ENCODE data around the gene CD200R1.

The CD200R1 gene, protein sequence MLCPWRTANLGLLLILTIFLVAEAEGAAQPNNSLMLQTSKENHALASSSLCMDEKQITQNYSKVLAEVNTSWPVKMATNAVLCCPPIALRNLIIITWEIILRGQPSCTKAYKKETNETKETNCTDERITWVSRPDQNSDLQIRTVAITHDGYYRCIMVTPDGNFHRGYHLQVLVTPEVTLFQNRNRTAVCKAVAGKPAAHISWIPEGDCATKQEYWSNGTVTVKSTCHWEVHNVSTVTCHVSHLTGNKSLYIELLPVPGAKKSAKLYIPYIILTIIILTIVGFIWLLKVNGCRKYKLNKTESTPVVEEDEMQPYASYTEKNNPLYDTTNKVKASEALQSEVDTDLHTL

DNA sequence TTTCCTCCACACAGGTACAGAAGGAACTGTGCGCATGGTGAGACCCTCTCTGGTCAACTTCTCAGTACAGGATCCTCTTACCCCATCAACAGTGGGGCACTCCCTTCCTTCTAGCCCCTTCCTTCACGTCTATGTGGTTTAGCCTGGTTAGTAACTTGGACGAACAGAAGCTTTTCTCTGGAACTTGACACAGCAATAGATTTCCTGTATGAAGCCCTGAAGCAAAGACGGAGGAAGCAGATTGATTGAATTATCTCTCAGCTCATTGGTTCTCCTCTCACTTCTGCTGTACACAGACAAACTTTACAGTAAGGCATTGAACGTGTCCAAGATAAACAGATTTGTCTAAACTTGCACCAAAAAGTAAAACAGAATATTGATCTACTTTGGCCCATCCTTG lies at the start of gene CD200R1:
CD200R1 (minus strand) TSS at position 210 of the 400 bp plus-strand sequence. CDS start 246 bp downstream, outside the sequence.
- no peak for DNase-seq

DNA sequence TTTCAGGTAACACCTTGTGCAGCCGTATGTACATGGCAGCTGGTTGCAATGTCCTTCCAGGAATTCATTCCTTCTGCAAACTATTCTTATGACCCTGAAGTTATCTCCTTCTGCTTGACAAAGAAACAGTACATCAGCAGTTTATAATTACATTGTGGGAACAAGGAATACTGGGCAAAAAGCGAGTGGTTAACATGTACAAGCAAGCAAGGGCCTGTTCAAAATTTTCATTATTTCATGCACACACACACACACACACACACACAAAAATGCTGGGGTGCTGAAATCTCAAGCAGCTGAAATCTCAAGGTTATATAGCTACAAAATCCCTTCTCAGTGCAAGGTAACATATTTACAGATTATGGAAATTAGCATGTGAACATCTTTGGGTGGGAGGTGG lies 46.6 kb upstream of the CD200R1 start:
- no peak for DNase-seq

DNA sequence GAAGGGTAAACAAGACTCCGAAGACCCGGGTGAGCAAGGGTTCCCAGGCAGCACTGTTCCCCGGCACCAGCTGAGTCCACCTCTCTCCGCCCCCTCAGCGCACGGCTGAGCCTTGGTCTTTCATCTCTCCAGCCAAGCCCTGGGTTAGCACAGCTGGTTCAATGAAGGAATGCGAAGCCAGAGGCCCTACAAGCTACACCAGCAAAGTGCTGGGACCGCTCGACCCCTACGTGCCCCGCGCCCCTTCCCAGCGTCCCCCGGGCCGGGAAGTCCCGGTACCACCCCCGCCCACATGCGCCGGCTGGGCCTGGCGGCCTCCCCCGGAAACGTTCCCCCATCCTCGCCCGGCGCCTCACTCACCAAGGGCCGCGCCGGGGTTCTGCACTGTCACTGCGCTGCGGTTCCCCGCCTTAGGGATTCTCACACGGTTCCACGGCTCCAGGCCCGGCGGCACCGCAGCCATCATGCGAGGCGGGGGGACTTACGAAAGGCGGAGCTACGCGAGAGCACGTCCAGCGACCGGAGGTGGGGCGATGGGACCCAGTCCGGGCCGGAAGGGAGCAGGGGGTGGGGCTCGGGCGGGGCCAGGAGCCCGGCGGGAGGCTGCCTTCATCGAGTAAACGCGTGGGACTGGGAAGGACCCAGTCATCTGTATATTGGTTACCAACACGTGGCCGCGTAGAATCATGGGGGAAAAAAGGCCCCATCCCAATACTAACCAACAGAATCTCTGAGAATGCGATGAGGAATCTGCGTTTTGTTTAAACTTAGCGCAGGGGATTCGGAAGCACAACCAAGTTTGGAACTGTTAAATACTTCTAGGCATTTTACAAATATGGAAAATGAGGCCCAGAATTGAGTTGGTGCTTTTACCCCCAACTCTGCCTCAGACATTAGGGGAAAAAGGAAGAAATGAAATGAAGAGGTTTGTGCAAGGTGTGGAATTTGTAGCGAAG lies 44.6 kb upstream of the CD200R1 start:
- peak; percentile 89 for DNase-seq

DNA sequence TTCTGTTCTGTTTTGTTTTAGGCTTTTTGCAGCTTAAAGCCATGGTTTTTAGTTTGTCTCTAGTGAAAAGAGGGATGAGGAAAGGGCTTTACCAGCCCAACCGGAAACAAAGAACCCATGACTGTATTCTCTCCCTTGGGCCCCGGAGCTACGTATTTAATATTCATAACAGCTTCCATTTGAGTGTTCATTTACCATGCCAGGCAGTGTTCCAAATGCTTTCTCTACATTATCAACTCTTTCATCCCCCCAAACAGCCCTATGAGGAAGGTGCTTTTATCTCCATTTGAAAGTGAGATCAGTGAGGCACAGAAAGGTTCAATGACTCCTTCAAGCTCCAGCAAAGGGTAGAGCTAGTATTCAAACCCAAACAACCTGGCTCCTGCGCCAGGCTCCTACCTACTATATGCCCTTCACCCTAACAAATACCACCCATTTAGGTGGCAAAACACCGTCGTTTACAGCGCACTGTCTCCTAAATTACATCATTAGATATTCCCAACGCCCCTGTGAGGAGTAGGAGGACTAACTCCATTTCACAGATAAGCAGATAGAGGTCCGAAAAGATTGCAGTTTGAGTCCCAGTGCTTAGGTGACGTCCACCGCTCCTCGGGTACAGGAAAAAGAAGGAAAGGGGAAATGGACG lies 43.8 kb upstream of the CD200R1 start:
- peak; percentile 26 for DNase-seq

DNA sequence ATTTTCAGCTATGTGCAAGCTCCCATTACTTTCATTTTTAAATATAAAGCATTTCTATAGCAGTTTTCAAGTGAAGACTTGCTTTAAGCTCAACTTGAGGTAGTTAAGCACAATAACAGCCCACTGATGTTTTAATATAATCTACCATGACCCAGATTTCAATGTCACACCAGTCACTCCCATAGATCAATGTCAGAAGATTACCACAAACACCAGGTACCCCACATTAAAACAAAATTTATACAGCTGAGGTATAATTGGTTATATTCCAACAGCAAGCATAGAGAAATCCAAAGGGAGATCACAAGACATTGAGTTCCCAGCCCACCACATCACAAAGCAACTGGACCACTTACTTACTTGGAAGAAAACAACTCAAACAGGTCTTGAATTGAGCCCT lies 38.7 kb upstream of the CD200R1 start:
- DNase-seq: no peak

DNA sequence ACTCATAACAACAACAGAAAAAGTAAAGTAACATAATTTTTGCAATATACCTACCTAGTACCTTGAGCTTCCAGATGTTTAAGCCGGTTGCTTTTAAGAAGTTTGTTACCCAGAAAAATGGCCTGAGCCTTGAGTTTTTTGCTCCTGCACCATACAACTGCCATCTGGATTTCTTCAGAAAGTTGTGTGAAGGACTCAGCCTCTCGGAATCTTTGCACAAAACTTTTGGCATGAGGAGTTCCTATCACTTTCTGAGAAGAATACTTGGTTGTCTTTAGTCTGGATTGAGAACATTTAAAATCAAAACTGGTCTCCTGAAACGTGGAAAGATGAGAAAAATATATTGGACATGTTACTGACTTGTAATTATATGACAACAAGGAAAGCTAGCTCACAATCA lies 33.2 kb upstream of the CD200R1 start:
- DNase-seq: no peak

DNA sequence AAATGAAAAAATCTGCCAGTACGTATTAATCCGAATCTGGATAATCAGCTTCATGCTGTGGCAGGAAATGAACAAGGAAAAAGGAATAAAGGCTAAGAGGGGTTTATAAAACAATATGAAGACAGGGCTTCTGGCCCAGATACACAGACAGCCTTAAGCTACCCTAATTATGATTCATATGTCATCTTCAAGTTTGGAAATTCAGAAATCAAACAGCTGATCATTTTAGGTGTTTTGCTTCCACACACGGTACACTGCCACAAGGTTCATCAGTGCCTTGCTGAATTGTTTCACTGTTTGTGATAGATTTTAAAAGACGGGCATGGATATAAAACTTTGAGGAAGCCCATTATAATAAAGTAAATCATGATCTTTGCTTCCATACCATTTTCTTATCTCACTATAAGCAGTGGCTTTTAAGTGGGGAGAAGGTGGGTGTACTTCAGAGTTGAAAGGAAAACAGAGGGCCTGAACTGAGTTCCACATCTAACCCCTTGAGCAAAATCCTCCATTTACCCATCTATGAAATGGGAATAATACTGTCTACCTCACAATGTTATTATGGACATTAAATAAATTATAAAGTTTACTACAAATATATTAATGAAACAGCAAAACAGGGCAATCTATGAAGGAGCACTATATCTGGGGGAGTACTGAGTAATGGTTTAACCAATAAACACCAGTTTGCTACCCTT lies 31.6 kb upstream of the CD200R1 start:
- no peak for DNase-seq

DNA sequence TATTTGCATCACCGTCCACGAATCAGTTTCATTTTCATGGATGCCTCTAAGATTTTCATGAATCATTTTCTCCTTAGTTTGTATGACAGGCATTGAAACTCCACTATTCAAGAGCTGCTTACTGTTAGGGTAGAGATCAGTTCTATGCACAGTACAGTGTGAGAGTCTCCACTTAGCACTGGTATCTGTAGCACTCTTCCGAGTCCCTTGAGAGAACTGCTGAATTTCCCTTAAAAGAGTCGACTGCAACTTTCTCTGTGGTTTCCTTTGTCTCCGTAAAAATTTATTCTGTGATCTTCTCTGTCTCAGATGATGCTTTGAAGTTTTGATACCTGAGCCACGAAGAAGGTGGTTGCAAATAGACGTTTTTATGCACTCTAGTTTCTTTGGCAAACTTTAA lies 30.7 kb upstream of the CD200R1 start:
- DNase-seq: no peak

DNA sequence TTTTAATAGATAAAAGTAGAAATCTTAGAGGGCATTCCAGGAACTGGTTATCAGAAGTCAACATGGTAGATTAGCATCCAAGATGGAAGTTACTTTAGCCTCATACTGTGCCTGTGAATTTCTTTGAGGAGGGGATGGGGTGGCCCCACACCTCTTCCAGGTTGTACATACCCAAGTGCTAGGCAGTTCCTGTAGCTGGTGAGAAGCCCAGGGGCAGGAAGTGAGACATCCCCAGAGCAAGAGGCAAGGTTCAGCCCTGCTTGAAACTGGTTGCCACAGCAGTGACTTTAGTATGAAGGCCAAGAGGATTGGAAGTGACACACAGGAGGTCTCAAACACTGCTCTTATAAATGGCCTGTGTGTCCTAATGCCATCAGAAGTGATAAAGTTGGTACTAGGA lies 27.8 kb upstream of the CD200R1 start:
- peak; percentile 32 for DNase-seq

DNA sequence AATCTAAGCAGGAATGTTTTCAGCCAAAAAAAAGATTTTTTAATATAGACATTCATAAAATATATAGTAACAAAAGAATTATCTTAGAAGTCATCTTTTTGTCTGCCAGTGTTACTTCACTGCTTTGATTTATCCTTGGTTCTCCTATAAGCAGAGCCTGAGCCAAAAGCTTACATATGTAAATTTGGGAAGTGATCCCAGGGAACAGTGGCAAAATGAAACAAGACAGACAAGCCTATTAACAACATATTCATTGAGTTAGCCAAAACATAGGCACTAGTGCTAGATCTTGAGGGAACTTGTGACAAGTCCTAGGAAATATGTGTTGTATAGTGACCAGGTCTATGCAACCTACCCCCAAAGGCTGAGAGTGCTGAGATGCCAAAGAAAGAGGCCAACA lies 27.1 kb upstream of the CD200R1 start:
- no peak for DNase-seq

DNA sequence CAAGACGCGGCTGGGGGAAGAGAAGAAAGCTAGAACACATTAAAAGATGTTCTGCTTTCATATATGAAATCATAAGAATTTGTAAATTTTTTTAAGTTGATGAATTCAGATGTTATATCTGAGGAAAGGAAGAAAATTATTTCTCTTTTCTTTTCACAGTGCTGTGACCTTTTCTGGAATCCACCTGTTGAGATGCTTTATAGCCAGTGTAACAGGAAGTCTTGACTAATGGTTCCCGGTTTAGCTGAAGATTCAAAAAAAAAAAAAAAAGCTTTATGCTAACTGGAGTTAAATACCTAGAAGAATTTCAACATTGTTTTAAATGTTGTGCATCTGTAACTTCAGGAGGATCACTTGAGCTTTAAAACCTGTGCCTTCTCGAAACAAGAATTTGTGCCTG lies 25.8 kb upstream of the CD200R1 start:
- DNase-seq: no peak

DNA sequence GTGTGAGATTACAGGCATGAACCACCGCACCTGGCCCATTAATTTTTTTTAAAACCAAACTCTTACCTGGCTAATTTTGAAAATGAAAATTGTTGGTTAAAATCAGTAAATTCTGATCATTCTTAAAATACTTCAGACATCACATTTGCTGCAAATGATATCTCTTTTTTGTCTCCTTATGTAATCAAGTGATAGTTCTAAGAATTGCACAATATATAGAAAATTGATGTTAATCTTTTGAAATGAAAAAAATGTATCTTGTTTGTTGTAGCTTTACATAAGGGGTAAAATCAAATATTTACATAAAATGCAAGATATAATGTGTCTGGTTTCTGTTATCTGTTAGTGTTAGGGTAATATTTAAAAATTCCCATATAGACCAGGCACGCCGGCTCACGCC lies 20.9 kb upstream of the CD200R1 start:
- no peak for DNase-seq

DNA sequence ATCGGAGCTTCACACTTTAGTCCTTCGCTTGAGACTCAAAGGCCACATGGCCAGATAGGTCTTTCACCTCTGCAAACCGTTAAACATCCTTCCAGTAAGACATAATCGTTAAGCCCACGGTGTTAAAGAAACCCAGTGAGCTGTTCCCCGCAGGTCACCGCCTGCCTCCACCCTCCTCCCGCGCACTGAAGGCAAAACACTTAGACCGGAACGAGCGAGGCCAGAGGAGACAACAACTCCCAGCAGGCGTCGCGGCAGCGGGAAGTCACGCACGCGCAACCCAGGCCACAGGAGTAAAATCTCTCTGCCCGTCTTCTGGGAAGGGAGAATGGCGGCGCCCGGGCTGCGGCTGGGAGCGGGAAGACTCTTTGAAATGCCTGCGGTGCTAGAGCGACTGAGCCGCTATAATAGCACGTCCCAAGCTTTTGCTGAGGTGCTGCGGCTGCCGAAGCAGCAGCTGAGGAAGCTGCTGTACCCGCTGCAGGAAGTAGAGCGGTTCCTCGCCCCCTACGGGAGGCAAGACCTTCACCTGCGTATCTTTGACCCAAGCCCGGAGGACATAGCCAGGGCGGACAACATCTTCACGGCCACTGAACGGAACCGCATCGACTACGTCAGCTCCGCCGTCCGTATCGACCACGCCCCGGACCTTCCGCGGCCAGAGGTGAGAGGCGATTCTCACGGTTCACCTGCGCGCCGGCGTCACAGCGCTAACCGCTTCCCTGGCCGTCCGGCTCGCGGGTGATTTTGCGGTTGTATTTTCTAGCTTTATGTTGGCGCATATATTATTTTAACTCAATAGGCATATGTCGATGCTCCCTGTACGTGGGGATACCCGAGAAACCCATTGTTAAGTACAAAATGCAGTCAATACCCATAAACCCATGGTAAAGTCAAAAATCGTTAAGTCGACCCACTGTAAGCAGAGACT lies 16.0 kb upstream of the CD200R1 start, which contains the start of gene GTPBP8:
GTPBP8 (plus strand) TSS at position 313 of the 931 bp plus-strand sequence; CDS start at position 329, 16 bp downstream.
- peak; percentile 86 for DNase-seq

DNA sequence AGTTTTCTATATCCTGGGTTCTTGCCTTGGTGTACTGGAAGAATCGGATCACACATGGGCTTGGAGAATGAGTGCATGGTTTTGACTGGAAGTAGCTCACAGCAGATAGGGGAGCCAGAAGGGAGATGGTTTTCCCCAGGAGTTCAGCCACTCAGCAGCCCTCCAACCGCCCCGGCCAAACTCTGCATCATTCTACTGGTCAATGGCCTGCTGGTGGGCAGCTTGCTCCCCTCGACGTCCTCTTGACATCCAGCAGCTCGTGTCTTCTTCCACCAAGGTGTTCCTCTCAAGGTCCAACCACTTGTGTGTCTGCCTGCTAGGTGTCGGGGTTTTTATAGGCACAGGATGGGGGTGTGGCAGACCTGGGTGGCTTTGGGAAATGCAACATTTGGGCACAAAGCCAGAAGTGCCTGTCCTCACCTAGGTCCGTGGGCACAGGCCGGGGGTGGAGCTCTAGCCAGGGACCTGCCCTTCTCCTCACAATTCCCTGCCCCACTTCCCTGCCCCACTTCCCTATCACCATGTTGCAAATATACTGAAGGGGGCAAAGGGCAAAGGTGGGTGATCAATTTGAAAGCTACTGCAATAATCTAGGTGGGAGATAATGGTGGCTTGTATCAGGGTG lies 12.9 kb upstream of the CD200R1 start:
- DNase-seq: no peak

DNA sequence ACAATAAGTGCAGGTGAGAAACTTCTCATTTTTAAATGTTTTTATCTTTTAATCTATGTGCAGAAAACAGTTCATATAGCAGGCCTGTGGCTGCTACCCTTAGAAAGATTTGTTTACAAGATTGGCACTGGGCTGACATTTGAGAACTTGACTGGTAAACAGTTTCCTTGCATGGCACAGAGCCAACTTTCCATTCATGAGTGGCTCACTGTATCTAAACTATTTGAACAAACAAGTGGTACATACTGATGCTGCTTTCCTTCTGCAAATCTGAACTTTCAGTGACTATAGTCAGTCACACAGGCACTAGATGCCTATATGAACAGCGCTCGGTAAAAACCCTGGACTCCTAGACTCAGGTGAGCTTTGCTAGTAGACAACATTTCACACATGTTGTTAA lies 9.6 kb upstream of the CD200R1 start:
- no peak for DNase-seq

DNA sequence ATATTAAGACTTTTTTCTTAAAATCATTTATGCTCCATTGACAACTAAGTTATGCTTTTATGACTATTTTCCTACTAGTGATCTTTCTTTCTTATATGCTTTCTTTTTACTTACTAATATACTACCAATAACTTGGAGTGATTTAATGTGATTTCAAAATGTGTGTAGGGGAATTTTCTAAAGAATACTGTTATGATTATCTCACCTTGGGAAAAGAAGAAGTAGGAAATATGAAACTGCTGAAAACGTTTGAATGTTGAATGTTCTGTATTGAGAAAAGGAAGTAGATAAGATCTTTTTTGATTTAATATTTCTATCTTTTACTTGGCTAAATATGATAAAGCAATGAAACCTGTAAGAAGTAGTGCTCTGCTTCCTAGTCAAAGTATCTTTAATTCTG lies 7.8 kb upstream of the CD200R1 start:
- no peak for DNase-seq

DNA sequence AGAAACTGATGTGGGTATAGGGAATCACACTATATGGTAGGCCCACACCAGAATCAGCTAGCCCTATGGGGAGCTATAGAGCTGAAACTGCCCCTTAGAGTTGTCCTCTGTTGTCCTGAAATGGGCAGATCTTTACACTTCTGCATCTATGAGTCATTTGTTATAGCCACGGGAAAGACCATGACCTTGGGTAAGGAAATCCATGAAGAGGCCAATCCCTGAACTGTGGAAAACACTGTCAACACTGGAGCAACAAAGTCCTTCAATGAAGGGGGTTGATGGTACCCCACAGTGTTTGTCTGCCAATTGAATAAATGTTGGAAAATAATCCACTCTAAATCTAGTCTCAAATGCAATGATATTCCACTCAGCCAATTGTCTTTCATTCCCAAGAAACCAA lies 5.2 kb upstream of the CD200R1 start:
- DNase-seq: no peak

DNA sequence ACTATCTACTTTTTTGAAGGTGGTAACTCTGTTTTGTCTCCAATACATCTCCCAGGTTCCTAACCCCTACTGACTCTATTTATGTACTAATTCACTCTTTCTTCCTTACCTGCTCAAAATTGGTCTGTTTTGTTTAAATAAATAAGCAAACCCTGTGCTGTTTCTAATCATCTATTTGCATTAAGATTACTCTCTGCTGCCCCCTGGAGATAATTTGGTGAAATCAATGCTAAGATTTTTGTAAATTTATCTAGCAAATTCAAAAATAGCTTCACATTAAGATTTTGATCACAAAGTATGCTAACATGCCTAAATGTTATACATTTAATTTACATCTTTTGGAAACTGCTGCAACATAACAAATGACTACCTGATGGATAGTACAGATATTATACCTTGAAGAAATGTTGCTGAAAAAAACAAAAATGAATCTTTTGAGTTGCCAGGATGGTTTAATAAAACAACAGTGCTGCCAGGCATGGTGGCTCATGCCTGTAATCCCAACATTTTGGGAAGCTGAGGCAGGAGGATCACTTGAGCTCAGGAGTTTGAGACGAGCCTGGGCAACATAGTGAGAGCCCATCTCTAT lies 4.4 kb upstream of the CD200R1 start:
- no peak for DNase-seq

DNA sequence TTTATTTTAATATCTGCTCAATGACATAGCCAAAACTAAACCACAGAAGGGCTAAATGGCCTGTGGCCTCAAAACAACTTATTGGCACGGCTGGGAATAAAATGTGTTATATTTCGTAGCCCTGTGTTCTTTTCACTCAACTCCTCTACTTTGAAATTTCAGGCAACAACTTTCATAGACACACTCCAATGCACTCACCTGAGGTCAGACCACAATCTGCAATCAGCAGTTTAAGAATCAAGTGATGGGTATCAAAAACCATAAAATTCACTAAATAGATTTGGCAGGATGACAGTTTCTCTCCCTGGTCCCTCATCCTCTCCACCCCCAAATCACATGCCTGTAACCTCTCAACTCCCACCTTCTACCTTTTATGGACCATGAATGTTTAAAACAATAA lies 2.0 kb upstream of the CD200R1 start:
- DNase-seq: no peak

DNA sequence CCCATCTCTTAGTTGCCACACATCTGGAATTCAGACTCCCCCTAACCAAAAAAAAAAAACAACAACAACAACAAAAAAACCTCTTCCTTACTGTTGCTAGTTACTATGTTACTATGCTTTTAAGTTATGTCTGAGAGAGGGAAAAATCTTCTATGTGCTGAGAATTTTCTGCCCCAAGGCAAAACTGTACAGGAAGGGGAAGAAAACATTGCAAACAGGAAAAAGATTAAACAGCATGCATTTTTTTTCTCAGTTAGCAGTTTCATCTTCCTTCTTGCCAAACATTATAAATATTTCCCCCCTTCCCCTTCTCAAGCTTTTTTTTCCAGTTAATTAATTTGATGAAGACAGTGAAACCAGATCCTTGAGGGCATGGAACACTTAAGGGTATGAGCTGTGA lies 1.1 kb upstream of the CD200R1 start:
- DNase-seq: no peak

DNA sequence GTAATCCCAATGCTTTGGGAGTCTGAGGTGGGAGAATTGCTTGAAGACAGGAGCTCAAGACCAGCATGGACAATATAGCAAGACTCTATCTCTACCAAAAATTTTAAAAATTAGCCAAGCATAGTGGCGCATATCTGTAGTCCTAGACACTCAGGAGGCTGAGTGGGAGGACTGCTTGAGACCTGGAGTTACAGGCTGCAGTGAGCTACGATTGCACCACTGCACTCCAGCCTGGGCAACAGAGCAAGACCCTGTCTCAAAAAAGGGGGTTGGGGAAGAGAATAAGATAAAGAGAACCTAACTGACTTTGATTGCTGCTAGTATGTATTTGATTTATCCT lies 755 bp downstream of the CD200R1 start:
- DNase-seq: no peak
